ENCODE data around the gene KCTD18. TPM values are rescaled to one million over a fixed set of nuclear protein-coding genes. Genes with fewer than 3 reads are reported as not detected.

The KCTD18 gene
- total RNA-seq, 1 donor from 2014 or later = 15.8 TPM

GRCh38 chr2:200466425-200467418 lies 43.1 kb downstream of the KCTD18 start:
- Mint-ChIP-seq H3K27ac (peak overlapping the region; percentile 91), H3K4me1 (ENCODE audit: low read depth) (peaks cover 43% of the 10 kb centered on the region), H3K4me3 (peak overlapping the region; percentile 66), H3K9me3 (no peaks in the 10 kb centered on the region), H3K27me3 (ENCODE audit: insufficient read depth) (no peaks in the 10 kb centered on the region), H3K36me3 (ENCODE audit: low read depth) (peaks cover 17% of the 10 kb centered on the region)
- intact Hi-C loops (cut with micrococcal nuclease) = loop anchor here (1.0 to 5.0 kb wide), 7 partner anchors 11 to 554 kb away; partner anchors contain the start of genes C2orf69 and SPATS2L
- peak; percentile 25 for DNase-seq (ENCODE audit: low spot score)

DNA sequence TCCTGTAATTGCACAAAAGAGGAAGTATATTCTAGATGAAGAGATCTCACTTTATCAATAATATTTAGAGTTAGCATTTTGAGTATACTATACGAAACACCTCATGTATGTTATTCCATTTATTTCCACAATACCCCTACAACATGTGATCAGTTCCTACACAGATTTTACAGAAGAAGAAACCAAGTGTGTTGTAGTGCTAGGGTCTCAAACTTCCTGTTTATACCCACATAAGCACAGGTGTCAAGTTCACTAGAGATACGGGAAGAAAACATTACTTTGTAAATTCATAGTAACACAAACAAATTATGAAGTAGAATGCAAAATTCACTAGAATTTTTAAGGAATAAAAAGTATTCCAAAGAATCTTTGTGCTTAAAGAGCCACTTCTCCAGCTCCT lies 46.4 kb downstream of the KCTD18 start:
- Mint-ChIP-seq H3K36me3 (ENCODE audit: low read depth) (peaks cover 15% of the 10 kb centered on the region), H3K4me3 (no peak overlapping the region), H3K9me3 (no peaks in the 10 kb centered on the region), H3K4me1 (ENCODE audit: low read depth) (peaks cover 26% of the 10 kb centered on the region), H3K27me3 (ENCODE audit: insufficient read depth) (no peaks in the 10 kb centered on the region), H3K27ac (no peak overlapping the region)
- intact Hi-C loops (cut with micrococcal nuclease) = no loop called here
- no peak for DNase-seq (ENCODE audit: low spot score)

DNA sequence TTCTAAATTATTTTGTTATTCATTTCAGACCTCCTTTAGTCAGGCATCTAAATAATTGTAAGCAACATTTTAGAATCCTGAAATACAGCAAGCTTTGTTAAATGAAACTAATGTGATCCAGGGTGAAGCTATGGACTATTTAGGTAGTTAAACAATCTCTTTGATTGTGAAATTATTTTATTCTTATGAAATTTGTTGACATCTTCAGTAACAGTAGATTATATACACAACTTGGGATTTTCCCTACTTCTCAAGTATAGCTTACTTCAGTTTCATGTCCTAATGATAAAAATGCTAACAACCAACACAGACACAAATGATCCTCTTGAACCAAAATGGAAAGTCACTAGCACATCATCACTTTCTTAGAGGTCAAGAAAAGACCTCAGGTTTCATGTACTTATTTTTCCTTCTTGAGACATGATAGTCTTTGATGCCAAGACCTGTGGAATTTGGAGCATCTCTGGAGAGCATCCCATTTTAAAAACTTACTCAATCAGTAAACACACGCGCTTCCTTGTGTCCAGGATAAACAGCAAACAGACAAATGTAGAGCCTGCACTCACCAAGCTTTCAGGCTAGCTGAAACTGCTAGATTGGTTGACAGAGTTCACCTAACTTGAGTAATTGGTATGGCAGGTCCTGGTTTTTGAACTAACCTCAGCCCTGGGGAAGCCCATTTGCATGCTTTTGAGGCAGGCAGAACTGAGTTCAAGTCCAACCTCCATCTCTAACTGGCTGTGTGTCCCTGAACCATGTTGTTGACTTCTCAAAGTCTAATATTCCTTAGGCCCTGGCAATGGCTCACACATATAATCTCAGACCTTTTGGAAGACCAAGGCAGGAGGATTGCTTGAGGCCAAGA lies 47.8 kb downstream of the KCTD18 start:
- peaks cover 13% of the 10 kb centered on the region for H3K4me1 Mint-ChIP-seq (ENCODE audit: low read depth)
- DNase-seq (ENCODE audit: low spot score) = no peak
- no peaks in the 10 kb centered on the region for H3K9me3 Mint-ChIP-seq
- intact Hi-C loops (cut with micrococcal nuclease) = no loop called here
- peaks cover 12% of the 10 kb centered on the region for H3K36me3 Mint-ChIP-seq (ENCODE audit: low read depth)
- H3K27me3 Mint-ChIP-seq (ENCODE audit: insufficient read depth) = no peaks in the 10 kb centered on the region
- no peak overlapping the region for H3K27ac Mint-ChIP-seq
- no peak overlapping the region for H3K4me3 Mint-ChIP-seq

GRCh38 chr2:200459101-200459500 lies 50.8 kb downstream of the KCTD18 start:
- intact Hi-C loops (cut with micrococcal nuclease) = no loop called here
- no peak for DNase-seq (ENCODE audit: low spot score)
- Mint-ChIP-seq H3K4me1 (ENCODE audit: low read depth) (peaks cover 31% of the 10 kb centered on the region), H3K4me3 (no peak overlapping the region), H3K36me3 (ENCODE audit: low read depth) (peaks cover 19% of the 10 kb centered on the region), H3K9me3 (no peaks in the 10 kb centered on the region), H3K27me3 (ENCODE audit: insufficient read depth) (no peaks in the 10 kb centered on the region), H3K27ac (no peak overlapping the region)

- H3K9me3 Mint-ChIP-seq = no peaks in the 10 kb centered on the region
- no peak overlapping the region for H3K4me3 Mint-ChIP-seq
- DNase-seq (ENCODE audit: low spot score) = no peak
- H3K27ac Mint-ChIP-seq = no peak overlapping the region
- peaks cover 15% of the 10 kb centered on the region for H3K36me3 Mint-ChIP-seq (ENCODE audit: low read depth)
- peaks cover 27% of the 10 kb centered on the region for H3K4me1 Mint-ChIP-seq (ENCODE audit: low read depth)
- H3K27me3 Mint-ChIP-seq (ENCODE audit: insufficient read depth) = no peaks in the 10 kb centered on the region
- intact Hi-C loops (cut with micrococcal nuclease) = no loop called here
Measured at GRCh38 chr2:200456567-200456966, 53.3 kb downstream of the KCTD18 start.

DNA sequence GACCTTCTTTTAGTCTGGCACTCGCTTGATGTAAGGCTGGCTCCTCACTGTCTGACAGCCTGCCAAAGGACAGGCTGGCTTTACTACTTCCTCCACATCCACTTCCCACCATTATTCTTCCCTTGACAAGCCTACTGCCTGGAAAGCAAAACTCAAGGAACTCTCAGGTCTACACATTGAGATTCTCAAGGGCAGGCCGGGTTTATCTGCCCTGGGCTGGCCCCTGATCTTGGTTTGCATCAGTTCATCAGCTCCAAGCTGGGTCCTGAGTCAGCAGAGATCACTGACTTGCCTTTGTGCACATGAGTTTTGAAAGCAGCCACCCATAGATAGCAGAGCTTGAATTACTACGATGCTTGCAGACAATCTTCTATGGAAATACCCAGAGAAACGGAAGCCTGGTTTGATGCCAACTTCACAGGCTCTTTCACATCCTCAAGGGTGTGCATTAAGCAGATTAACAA lies 53.9 kb downstream of the KCTD18 start:
- peaks cover 27% of the 10 kb centered on the region for H3K4me1 Mint-ChIP-seq (ENCODE audit: low read depth)
- no peaks in the 10 kb centered on the region for H3K27me3 Mint-ChIP-seq (ENCODE audit: insufficient read depth)
- H3K36me3 Mint-ChIP-seq (ENCODE audit: low read depth) = peaks cover 15% of the 10 kb centered on the region

DNA sequence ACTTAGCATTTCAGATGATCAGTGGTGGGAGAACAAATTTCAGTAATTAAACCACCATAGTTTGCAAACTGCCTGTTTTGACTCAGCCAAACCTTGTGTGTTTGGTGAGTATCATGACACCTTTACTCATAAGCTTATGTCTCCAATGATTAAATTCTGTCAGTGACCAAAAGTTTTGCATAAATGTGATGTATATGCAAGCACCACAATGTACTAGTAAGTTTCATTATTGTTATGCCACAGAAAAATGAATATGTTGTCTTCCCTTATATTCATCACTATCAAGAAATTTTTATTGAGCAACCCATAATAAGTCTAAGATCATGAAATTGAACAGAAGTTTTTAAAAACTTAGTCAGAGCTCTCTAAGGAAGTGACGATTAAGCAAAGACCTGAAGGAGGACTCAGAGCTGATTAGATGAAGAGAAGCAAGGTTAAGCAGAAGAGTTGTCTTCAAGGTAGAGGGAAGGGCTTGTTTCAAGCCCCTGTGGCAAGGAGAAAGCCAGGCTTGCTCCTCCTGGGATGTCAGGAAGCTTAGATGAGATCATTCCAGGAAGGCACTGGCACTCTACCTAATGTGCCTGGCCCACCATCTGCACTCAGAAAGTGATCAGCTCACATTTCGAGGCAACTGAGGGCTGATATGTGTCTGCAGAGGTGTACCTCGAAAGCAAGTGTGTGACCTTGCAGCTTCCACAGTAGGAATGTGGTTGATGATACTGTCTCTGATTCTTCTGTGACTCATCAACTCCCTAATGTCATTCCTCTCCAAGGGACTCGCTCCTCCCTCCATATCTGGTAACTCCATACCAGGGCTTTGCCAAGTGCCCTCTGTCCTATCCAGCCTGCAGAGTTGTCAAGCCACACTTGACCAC lies 54.7 kb downstream of the KCTD18 start:
- Mint-ChIP-seq H3K9me3 (no peaks in the 10 kb centered on the region), H3K36me3 (ENCODE audit: low read depth) (peaks cover 21% of the 10 kb centered on the region), H3K4me1 (ENCODE audit: low read depth) (peaks cover 27% of the 10 kb centered on the region), H3K27ac (peak overlapping the region; percentile 18), H3K4me3 (peak overlapping the region; percentile 31), H3K27me3 (ENCODE audit: insufficient read depth) (no peaks in the 10 kb centered on the region)
- DNase-seq (ENCODE audit: low spot score) = no peak
- intact Hi-C loops (cut with micrococcal nuclease) = loop anchor here (1.0 to 2.0 kb wide), 6 partner anchors 9 to 359 kb away; no protein-coding TSS in a partner anchor

More for the DNA sequence above, 53.9 kb downstream of the KCTD18 start:
- intact Hi-C loops (cut with micrococcal nuclease) = loop anchor here (1.0 to 2.0 kb wide), 5 partner anchors 10 to 358 kb away; no protein-coding TSS in a partner anchor
- H3K4me3 Mint-ChIP-seq = peak overlapping the region; percentile 31
- DNase-seq (ENCODE audit: low spot score) = no peak
- H3K9me3 Mint-ChIP-seq = no peaks in the 10 kb centered on the region
- H3K27ac Mint-ChIP-seq = peak overlapping the region; percentile 79

- Mint-ChIP-seq H3K4me1 (ENCODE audit: low read depth) (peaks cover 28% of the 10 kb centered on the region), H3K4me3 (no peak overlapping the region), H3K36me3 (ENCODE audit: low read depth) (peaks cover 21% of the 10 kb centered on the region), H3K27me3 (ENCODE audit: insufficient read depth) (no peaks in the 10 kb centered on the region), H3K9me3 (no peaks in the 10 kb centered on the region), H3K27ac (no peak overlapping the region)
- DNase-seq (ENCODE audit: low spot score) = no peak
- intact Hi-C loops (cut with micrococcal nuclease) = loop anchor here (1.0 to 2.0 kb wide), 3 partner anchors 17 to 80 kb away; no protein-coding TSS in a partner anchor
Measured at GRCh38 chr2:200453853-200454534, 55.9 kb downstream of the KCTD18 start.

- intact Hi-C loops (cut with micrococcal nuclease) = no loop called here
- H3K36me3 Mint-ChIP-seq (ENCODE audit: low read depth) = peaks cover 22% of the 10 kb centered on the region
- no peak for DNase-seq (ENCODE audit: low spot score)
- no peak overlapping the region for H3K4me3 Mint-ChIP-seq
- no peaks in the 10 kb centered on the region for H3K9me3 Mint-ChIP-seq
- H3K4me1 Mint-ChIP-seq (ENCODE audit: low read depth) = peaks cover 35% of the 10 kb centered on the region
- no peaks in the 10 kb centered on the region for H3K27me3 Mint-ChIP-seq (ENCODE audit: insufficient read depth)
- no peak overlapping the region for H3K27ac Mint-ChIP-seq
Measured at GRCh38 chr2:200453142-200453852, 56.6 kb downstream of the KCTD18 start.

DNA sequence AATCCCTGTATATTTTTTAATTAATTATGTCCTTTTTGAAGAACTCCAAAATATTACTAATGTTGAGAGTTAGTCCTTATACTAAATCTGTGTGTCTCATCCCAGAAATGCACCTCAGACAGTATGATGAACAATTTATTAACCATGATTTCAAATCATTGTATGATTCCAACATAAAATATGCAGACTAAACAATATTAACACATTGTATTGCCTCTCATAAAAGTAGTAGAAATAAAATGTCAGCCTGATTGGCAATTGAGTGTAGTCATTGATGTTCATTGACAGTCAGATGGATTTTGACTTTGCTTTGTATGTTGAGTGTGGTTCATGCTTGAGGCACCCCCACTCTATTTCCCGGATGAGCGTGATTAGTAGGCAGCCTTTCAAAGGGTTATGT lies 57.5 kb downstream of the KCTD18 start:
- Mint-ChIP-seq H3K4me1 (ENCODE audit: low read depth) (peaks cover 38% of the 10 kb centered on the region), H3K4me3 (no peak overlapping the region), H3K27me3 (ENCODE audit: insufficient read depth) (no peaks in the 10 kb centered on the region), H3K27ac (no peak overlapping the region), H3K9me3 (no peaks in the 10 kb centered on the region), H3K36me3 (ENCODE audit: low read depth) (peaks cover 22% of the 10 kb centered on the region)
- intact Hi-C loops (cut with micrococcal nuclease) = no loop called here
- DNase-seq (ENCODE audit: low spot score) = no peak

DNA sequence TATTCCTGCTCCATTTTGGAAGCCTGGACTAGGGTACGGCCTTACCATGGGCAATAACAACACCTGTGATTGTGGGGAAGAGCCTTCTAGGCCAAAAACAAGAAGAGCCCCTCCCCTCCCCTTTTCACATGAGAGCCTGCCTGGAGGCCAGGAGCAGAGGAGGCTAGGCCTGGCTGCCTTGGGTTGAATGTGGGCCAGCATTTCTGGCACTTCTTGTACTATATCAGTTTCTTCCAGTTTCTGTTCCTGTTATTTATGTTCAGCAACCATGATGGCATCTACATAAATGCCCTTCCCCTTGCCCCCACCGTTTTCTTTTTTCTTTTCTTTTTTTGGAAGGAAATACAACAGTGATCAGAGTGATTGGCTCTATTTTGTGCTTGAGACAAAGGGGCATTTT lies 58.4 kb downstream of the KCTD18 start:
- Mint-ChIP-seq H3K27me3 (ENCODE audit: insufficient read depth) (no peaks in the 10 kb centered on the region), H3K4me3 (no peak overlapping the region), H3K36me3 (ENCODE audit: low read depth) (peaks cover 18% of the 10 kb centered on the region), H3K27ac (no peak overlapping the region), H3K9me3 (no peaks in the 10 kb centered on the region), H3K4me1 (ENCODE audit: low read depth) (peaks cover 43% of the 10 kb centered on the region)
- intact Hi-C loops (cut with micrococcal nuclease) = no loop called here
- no peak for DNase-seq (ENCODE audit: low spot score)
